GM21381 (cell line): ENCODE data around the gene SLTM.
"Not testable (repeated sequence)": the region's sequence is repeated elsewhere in the genome, so short reads cannot be mapped to it uniquely, and the experiment has no call there.

ENCODE experiments used
- ATAC-seq: cut with Tn5 transposase; IDR thresholded peaks from one replicate; pipeline ENCODE4 v1.9.1; 2021; ENCODE audit warnings: mild to moderate bottlenecking, moderate library complexity; ENCODE audit not compliant: unreplicated experiment

SLTM gene

DNA sequence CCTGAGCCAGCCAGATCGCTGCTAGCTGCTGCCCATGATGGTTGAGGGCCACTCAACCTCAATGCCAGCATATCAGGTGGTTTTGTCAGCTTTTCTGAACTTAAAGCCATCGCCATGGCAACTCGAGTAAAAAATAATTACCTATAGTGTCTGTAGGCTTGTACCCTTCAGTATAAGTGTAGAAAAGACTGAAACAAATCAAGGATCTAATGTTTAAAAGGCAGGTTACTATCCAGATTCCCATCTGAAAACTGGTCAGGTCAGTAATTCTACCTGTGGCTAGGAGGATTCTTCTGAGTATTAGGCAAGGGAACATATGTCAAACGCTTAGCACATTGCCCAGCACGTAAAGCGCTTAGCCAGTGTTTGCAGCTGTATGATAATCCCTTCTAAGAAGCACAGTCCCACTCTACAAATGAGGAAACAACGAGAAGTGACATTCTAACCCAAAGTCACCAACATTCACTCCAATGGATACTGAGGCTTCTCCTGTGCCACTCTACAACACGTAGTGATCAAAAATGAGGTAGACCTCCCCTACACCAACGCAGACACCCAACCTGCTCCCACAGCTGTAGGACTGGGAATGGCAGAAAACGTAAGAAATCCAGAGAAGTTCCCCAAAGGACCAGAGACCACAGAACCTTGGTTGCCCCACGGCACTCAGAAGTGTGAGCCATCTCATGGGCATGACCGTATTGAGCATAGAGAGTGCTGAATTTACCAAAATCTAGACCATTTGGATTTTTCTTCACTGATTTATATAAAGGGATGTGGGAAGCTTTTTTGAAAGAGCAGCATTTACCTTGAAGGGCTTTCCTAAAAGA is 55.3 kb downstream of the SLTM start:
- ATAC-seq, result no peak

- ATAC-seq, result no peak
These were observed 57.0 kb downstream of the SLTM start for GRCh38 chr15:58876306-58877106.

- ATAC-seq, result no peak
These were observed 58.1 kb downstream of the SLTM start for GRCh38 chr15:58875343-58875742.

- ATAC-seq, result no peak
These were observed 60.2 kb downstream of the SLTM start for GRCh38 chr15:58873267-58873666.

DNA sequence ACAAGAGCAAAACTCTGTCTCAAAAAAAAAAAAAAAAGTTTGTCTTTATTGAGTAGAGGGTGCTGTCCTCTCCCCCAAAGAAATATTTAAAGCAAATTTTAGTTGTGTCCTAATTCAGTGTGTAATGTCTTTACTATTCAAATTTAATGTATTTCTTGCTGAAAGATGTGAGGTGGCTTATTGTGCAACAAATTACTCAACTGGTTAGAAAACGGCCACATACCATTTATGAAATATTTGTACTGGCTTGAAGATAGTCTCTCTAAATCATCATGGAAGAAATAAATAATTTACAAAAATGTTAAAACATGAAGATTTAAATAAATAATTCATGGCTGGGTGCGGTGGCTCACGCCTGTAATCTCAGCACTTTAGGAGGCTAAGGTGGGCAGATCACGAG is 63.0 kb downstream of the SLTM start:
- ATAC-seq, result no peak

- ATAC-seq, result no peak
These were observed 65.6 kb downstream of the SLTM start for GRCh38 chr15:58867926-58868325.

- ATAC-seq, result no peak
These were observed 68.0 kb downstream of the SLTM start for GRCh38 chr15:58865425-58865880.

DNA sequence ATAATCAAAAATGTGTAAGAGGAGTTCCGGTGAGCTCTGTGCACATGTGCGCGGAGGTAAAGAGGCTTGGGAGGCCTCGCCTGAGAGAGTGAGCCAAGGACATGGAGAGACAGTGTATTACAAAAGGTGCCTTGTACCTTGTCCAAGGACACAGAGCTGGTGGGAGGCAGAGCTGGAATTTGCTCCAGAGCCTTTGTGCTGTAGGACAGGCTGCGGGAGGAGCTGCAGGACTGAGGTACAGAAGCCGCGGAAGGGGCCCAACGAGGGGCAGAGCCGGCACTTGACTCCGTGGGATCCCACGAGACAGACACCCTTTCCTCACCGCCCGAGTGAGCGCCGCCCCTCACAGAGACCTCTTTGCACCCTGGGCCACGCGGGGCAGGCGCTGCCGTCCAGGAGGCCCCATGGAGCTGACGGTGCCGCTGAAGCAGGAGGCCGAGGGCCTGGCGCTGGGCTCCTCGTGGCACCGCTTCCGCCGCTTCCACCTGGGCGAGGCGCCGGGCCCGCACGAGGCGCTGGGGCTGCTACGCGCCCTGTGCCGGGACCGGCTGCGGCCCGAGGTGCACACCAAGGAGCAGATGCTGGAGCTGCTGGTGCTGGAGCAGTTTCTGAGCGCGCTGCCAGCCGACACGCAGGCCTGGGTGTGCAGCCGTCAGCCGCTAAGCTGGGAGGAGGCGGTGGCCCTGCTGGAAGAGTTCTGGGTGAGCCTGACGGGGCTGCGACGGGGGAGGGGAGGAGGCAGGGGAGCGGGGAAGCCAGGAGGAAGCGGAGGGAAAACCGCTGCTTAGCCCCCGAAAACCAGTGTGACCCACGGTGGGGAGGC is 68.7 kb downstream of the SLTM start:
- no peak for ATAC-seq

GRCh38 chr15:58862326-58862725 is 71.2 kb downstream of the SLTM start:
- no peak for ATAC-seq

GRCh38 chr15:58856621-58857020 is 76.9 kb downstream of the SLTM start:
- ATAC-seq, result not testable (repeated sequence)

- no peak for ATAC-seq
These were observed 77.4 kb downstream of the SLTM start for GRCh38 chr15:58856086-58856485.

- no peak for ATAC-seq
These were observed 78.9 kb downstream of the SLTM start for GRCh38 chr15:58854593-58854992.

DNA sequence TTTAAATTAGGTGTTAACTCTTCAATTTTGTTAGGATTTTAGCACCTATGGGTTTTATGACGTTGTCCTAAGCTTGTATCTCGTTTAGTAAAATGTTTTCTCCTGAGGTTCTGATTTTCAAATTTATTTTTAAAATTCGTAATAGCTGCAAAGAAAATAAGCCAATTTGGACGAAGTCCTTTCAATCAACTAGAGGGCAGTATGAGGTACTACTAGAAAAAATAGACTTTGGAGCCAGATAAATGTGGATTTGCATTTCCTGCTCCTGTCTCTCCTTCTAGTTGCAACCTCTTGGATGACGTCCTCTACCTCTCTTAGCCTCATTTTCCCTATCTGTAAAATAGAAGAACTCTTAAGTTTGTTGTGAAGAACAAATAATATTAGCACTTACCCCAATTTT is 81.1 kb downstream of the SLTM start:
- ATAC-seq, result no peak

- not testable (repeated sequence) for ATAC-seq
These were observed 82.3 kb downstream of the SLTM start for GRCh38 chr15:58851205-58851604.

DNA sequence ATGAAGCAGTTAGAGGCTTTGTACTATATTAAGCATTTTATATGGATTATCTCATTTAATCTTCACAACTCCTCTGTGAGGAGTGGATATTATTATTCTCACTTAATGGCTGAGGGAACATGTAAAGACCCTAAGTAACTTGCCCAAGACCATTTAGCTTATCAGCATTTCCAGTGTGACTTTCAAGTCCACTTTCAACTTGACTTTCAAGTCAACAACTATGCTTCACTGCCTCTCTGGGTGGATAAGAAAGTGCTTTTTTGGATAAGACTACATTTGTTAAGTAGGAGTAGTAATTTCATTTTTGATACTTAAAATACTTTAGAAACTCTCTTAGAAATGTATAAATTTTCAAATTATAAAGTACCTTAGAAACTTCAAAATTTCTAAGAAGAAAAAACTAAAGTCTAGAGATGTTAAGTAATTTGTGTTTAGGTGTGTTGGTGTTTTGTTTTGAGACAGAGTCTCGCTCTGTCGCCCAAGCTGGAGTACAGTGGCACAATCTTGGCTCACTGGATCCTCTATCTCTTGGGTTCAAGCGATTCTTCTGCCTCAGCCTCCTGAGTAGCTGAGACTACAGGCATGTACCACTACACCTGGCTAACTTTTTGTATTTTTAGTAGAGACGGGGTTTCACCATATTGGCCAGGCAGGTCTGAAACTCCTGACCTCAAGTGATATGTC is 90.6 kb downstream of the SLTM start:
- no peak for ATAC-seq

DNA sequence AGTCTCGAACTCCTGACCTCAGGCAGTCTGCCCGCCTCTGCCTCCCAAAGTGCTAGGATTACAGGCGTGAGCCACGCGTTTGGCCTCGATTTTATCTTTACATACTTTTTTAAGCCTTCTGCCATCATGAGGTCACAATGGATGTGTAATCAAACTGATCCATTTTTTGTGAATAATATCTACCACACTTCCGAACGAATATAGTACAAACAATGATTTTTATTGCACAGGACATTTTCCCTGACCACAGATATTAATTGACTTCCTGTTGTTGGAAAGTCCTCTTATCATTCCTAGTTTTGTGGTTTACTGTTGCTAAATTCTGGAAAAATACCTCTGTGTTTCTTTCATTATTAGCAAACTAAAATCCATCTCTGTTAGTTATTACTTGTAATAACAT is 93.4 kb downstream of the SLTM start:
- ATAC-seq, result no peak

DNA sequence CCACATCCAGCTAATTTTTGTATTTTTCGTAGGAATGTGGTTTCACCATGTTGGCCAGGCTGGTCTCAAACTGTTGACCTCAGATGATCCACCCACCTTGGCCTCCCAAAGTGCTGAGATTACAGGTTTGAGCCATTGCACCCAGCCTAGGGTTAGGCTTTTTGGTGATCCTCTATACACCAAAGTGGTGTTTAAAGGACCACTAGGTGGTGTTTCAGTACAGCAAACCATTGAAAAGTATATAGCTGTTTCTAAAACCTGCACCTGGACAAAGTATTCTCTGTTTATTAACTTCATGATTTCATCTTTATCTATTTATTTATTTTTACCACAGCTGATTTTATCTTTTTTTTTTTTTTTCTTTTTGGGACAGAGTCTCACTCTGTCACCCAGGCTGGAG is 94.0 kb downstream of the SLTM start:
- ATAC-seq, result no peak

GRCh38 chr15:58833681-58834426 is 99.6 kb downstream of the SLTM start:
- ATAC-seq, result not testable (repeated sequence)

DNA sequence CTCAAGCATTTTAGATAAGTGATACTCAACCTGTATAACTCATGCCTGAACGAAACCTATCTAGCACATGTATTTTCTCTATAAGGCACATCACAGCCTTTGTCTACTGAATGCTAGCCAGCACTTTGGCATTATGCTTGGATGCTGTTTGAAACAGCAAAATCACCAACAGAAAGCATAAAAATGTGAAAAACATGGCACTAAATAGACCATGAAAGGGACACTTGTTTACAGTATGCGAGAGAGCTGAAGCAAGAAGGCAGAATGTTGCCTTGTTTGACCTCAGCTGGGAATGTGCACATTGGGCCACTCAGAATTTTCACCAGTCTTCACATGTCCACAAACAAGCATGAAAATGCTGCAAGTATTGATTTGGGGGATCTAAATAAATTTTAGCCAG is 102.9 kb downstream of the SLTM start:
- ATAC-seq, result no peak
